ENCODE measurements around the gene PDP2.

DNA sequence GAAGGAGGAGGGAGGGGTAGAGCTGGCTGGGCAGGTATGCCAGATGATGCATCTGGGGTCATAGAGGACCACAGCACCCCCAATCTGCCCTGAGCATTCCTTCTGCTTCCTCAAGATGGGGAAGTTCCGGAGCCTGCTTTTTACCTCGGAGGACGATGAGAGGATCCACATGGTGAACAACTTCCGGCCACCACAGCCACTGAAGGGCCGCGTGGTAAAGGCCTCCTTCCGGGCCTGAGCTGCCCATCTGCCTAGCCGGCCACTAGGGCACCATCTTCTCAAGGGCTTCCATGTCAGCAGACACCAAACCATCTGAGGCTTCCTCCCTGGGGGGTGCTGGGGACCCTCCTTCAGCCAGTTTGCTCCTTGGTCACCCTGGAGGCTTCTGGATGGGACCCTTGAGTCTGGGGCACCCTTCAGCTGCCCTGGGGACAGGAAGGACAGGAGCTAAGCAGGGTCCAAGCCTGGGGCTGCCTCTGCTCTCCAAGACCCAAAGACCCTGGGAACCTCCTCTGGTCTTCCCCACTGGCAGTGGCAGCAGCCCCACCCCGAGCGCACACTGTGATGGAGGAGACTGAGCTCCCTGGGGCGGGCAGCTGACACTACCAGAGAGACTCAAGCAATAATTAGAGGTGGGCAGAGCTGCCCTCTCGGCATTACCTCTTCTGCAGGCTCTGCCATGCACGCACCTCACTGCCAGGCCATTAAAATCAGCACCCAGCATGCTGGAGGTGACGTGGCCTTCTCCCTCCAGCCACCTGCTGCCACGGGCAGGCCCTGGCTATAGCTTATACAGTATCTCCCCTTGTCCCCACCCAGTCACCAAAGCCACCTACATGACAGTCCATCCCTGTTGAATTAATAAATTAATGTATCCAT, 26.8 kb upstream of the PDP2 start:
- no peak for TF ChIP-seq POLR2A (IDR thresholded peaks at IDR 0.05)
- TF ChIP-seq, protein P1, sequence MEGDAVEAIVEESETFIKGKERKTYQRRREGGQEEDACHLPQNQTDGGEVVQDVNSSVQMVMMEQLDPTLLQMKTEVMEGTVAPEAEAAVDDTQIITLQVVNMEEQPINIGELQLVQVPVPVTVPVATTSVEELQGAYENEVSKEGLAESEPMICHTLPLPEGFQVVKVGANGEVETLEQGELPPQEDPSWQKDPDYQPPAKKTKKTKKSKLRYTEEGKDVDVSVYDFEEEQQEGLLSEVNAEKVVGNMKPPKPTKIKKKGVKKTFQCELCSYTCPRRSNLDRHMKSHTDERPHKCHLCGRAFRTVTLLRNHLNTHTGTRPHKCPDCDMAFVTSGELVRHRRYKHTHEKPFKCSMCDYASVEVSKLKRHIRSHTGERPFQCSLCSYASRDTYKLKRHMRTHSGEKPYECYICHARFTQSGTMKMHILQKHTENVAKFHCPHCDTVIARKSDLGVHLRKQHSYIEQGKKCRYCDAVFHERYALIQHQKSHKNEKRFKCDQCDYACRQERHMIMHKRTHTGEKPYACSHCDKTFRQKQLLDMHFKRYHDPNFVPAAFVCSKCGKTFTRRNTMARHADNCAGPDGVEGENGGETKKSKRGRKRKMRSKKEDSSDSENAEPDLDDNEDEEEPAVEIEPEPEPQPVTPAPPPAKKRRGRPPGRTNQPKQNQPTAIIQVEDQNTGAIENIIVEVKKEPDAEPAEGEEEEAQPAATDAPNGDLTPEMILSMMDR (IDR thresholded peaks at IDR 0.05): no peak
